Ishikawa (cell line): Measurements from ENCODE around the gene AGAP2.

Source experiments
- CEBPB ChIP-seq: IDR thresholded peaks from 2 replicates; pipeline ENCODE4 v1.6.1; 2012
- CREB1 ChIP-seq: IDR thresholded peaks from 2 replicates; pipeline ENCODE4 v1.6.1; 2012; ENCODE audit warnings: low read depth
- EGR1 ChIP-seq: IDR thresholded peaks from 2 replicates; pipeline ENCODE4 v1.6.1; 2012
- EP300 ChIP-seq: IDR thresholded peaks from 2 replicates; pipeline ENCODE4 v1.6.1; 2012; ENCODE audit warnings: borderline replicate concordance
- FOXM1 ChIP-seq: IDR thresholded peaks from 2 replicates; pipeline ENCODE4 v1.6.1; 2012; ENCODE audit warnings: low read depth, borderline replicate concordance
- MAX ChIP-seq: IDR thresholded peaks from 2 replicates; pipeline ENCODE4 v1.6.1; 2012
- NFIC ChIP-seq: IDR thresholded peaks from 2 replicates; pipeline ENCODE4 v1.6.1; 2012
- RAD21 ChIP-seq: IDR thresholded peaks from 2 replicates; pipeline ENCODE4 v1.6.1; 2012; ENCODE audit warnings: low read depth
- REST ChIP-seq: IDR thresholded peaks from 2 replicates; pipeline ENCODE4 v1.6.1; 2012; ENCODE audit warnings: low read depth, mild to moderate bottlenecking
- TAF1 ChIP-seq: IDR thresholded peaks from 2 replicates; pipeline ENCODE4 v1.6.1; 2012; ENCODE audit warnings: low read depth, mild to moderate bottlenecking
- TCF12 ChIP-seq: IDR thresholded peaks from 2 replicates; pipeline ENCODE4 v1.6.1; 2012; ENCODE audit warnings: low read depth
- TEAD4 ChIP-seq: IDR thresholded peaks from 2 replicates; pipeline ENCODE4 v1.6.1; 2012
- USF1 ChIP-seq: IDR thresholded peaks from 2 replicates; pipeline ENCODE4 v1.6.1; 2012
- YY1 ChIP-seq: IDR thresholded peaks from 2 replicates; pipeline ENCODE4 v1.6.1; 2012; ENCODE audit warnings: low read depth
- ZBTB7A ChIP-seq: IDR thresholded peaks from 2 replicates; pipeline ENCODE4 v1.6.1; 2012; ENCODE audit warnings: low read depth

Gene AGAP2

GRCh38 chr12:57694459-57695019, 44.0 kb downstream of the AGAP2 start:
- no peak for TF ChIP-seq REST
- no peak for TF ChIP-seq MAX
- no peak for TF ChIP-seq TCF12
- TF ChIP-seq ZBTB7A: no peak
- TF ChIP-seq USF1: no peak
- TF ChIP-seq EP300: no peak
- TF ChIP-seq EGR1: no peak
- TF ChIP-seq NFIC: no peak
- TF ChIP-seq CEBPB: no peak
- TF ChIP-seq YY1: no peak
- TF ChIP-seq TEAD4: no peak
- TF ChIP-seq TAF1: no peak
- no peak for TF ChIP-seq FOXM1

- peak; percentile 72 for TF ChIP-seq MAX
- TF ChIP-seq EGR1: peak; percentile 74
- TF ChIP-seq TCF12: peak; percentile 69; the same call in 1 of the 2 replicates
- peak; percentile 97 for TF ChIP-seq YY1
- peak; percentile 54; the same call in 1 of the 2 replicates for TF ChIP-seq REST
- TF ChIP-seq USF1: peak; percentile 84
- TF ChIP-seq EP300: no peak; the same call in 1 of the 2 replicates
- no peak for TF ChIP-seq NFIC
- no peak for TF ChIP-seq CEBPB
- peak; percentile 48; the same call in 1 of the 2 replicates for TF ChIP-seq RAD21
- TF ChIP-seq ZBTB7A: no peak
- TF ChIP-seq TAF1: peak; percentile 87
- peak; percentile 82 for TF ChIP-seq CREB1
- TF ChIP-seq FOXM1: peak; percentile 62; the same call in 1 of the 2 replicates
- TF ChIP-seq TEAD4: peak; percentile 40; the same call in 1 of the 2 replicates
Measured at GRCh38 chr12:57693659-57694458, 44.7 kb downstream of the AGAP2 start, which contains the start of gene OS9. Gene OS9 (plus strand): TSS chr12:57694132. CDS start chr12:57694162, 30 bp downstream.

GRCh38 chr12:57693317-57693658, 45.3 kb downstream of the AGAP2 start:
- TF ChIP-seq RAD21 (no peak), USF1 (no peak)

- TF ChIP-seq TEAD4 (no peak), TCF12 (no peak), USF1 (no peak), CEBPB (no peak), EP300 (no peak), RAD21 (no peak), CREB1 (no peak), EGR1 (no peak)
Measured at GRCh38 chr12:57692500-57692899, 46.0 kb downstream of the AGAP2 start.

GRCh38 chr12:57688931-57689330, 49.6 kb downstream of the AGAP2 start:
- TF ChIP-seq EP300: no peak
- TF ChIP-seq FOXM1: no peak
- no peak for TF ChIP-seq YY1
- TF ChIP-seq NFIC: no peak
- no peak for TF ChIP-seq RAD21
- TF ChIP-seq CREB1: no peak
- TF ChIP-seq TAF1: no peak
- no peak for TF ChIP-seq TCF12
- no peak for TF ChIP-seq MAX
- no peak for TF ChIP-seq ZBTB7A
- TF ChIP-seq USF1: no peak
- no peak for TF ChIP-seq TEAD4
